Activated B cell treated with CpG ODN at 0.5 μM for 24 hours (primary cell): ENCODE data around the gene SENP5. TPM values are rescaled to one million over a fixed set of nuclear protein-coding genes. Genes with fewer than 3 reads are reported as not detected.

Experiments
- ATAC-seq: fragments of 200-7000 bp; cut with Tn5 transposase; one replicate; pipeline ENCODE4 v1.10.0; 2021; ENCODE audit warnings: low read depth, mild to moderate bottlenecking, moderate library complexity
- CTCF ChIA-PET: fragments of 350-600 bp; sonication (Branson Sonifier 250); formaldehyde crosslinking; loops from one replicate; lab custom pipeline; 2021; ENCODE audit warnings: antibody characterized with exemption; lab: Charles Lee
- POLR2A ChIA-PET: fragments of 350-600 bp; sonication (Branson Sonifier 250); formaldehyde crosslinking; loops from one replicate; lab custom pipeline; 2021; ENCODE audit warnings: antibody characterized with exemption; lab: Charles Lee
- DNase-seq: peaks from one replicate; pipeline ENCODE4 v3.0.0; 2022
- H3K27ac Mint-ChIP-seq: one replicate; pipeline ENCODE4 v1.8.0; 2020; ENCODE audit warnings: mixed read lengths
- H3K27me3 Mint-ChIP-seq: one replicate; pipeline ENCODE4 v1.8.0; 2021; ENCODE audit warnings: mixed read lengths
- H3K36me3 Mint-ChIP-seq: one replicate; pipeline ENCODE4 v1.8.0; 2021; ENCODE audit warnings: low read depth, mixed read lengths
- H3K4me1 Mint-ChIP-seq: one replicate; pipeline ENCODE4 v1.8.0; 2021; ENCODE audit warnings: mixed read lengths
- H3K4me3 Mint-ChIP-seq: one replicate; pipeline ENCODE4 v1.8.0; 2020; ENCODE audit warnings: mild to moderate bottlenecking, mixed read lengths
- H3K9me3 Mint-ChIP-seq: one replicate; pipeline ENCODE4 v1.8.0; 2020; ENCODE audit warnings: mixed read lengths
- intact Hi-C: fragments of 100-400 bp; cut with micrococcal nuclease; formaldehyde crosslinking; loops from one replicate; pipeline ENCODE4 v1.15.1; 2024
- total RNA-seq: library from RNA; stranded (reverse); gene quantifications from 2 replicates; pipeline ENCODE4 v1.2.3, GENCODE V29; 2022
- TF ChIP-seq, protein P1 (sequence below): fragments of 200-600 bp; IDR thresholded peaks from one replicate; pipeline ENCODE4 v1.8.0; 2022; ENCODE audit warnings: antibody characterized with exemption, mild to moderate bottlenecking

The SENP5 gene
- total RNA-seq, 1 donor from 2014 or later, result 45.2 TPM

DNA sequence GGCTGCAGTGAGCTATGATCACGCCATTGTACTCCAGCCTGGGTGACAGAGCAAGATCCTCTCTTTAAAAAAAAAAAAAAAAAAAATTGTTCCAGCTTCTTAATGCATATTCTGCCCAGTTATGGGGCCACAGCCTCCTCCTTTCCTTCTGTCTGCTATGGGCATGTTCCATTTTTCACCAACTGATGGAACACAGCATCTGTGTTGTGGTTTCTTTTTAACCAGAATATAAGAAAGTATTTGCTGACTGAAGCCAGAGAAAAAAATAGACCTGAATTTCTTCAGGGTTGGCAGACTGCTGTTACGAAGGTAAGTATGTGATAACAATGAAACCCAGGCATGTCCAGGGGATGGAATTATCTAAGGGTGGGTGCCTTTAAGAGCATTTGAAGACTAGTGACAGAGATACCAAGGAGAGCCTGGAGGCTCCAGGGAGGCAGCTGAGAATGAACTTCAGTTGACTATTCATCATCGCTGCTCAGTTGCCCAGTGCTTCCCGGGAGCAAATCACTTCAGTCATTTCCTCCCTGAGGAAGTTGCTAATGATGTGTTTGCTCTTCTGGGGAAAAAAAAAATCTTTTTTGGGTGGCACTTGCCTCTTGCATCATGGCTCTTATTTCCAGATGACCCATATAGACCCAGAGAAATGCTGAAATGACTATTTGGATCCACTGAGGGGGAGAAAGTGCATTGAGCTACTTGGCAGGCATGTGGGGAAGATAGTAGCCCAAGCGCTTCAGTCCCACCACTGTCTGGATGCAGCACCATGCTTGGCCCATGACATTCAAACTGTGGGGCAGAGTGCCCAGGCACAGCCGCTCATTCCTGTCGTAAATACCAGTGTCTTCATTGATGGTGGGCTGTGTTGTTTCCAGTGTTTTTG, 60.1 kb downstream of the SENP5 start:
- Mint-ChIP-seq H3K27me3 (no peaks in the 10 kb centered on the region), H3K4me3 (no peak overlapping the region), H3K36me3 (peaks cover 66% of the 10 kb centered on the region), H3K27ac (no peak overlapping the region), H3K4me1 (peaks cover 29% of the 10 kb centered on the region), H3K9me3 (no peaks in the 10 kb centered on the region)
- no peak for ATAC-seq
- TF ChIP-seq, protein P1, sequence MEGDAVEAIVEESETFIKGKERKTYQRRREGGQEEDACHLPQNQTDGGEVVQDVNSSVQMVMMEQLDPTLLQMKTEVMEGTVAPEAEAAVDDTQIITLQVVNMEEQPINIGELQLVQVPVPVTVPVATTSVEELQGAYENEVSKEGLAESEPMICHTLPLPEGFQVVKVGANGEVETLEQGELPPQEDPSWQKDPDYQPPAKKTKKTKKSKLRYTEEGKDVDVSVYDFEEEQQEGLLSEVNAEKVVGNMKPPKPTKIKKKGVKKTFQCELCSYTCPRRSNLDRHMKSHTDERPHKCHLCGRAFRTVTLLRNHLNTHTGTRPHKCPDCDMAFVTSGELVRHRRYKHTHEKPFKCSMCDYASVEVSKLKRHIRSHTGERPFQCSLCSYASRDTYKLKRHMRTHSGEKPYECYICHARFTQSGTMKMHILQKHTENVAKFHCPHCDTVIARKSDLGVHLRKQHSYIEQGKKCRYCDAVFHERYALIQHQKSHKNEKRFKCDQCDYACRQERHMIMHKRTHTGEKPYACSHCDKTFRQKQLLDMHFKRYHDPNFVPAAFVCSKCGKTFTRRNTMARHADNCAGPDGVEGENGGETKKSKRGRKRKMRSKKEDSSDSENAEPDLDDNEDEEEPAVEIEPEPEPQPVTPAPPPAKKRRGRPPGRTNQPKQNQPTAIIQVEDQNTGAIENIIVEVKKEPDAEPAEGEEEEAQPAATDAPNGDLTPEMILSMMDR, result no peak
- DNase-seq, result no peak
- POLR2A ChIA-PET, result interaction anchor here (0.7 kb wide), 1 partner anchor 60 kb away, joined by 5 read pairs; the partner anchor contains the start of gene SENP5
- intact Hi-C loops, result no loop called here
- CTCF ChIA-PET, result interaction anchor here (0.7 kb wide), 1 partner anchor 8 kb away, joined by 3 read pairs; no protein-coding TSS in a partner anchor

DNA sequence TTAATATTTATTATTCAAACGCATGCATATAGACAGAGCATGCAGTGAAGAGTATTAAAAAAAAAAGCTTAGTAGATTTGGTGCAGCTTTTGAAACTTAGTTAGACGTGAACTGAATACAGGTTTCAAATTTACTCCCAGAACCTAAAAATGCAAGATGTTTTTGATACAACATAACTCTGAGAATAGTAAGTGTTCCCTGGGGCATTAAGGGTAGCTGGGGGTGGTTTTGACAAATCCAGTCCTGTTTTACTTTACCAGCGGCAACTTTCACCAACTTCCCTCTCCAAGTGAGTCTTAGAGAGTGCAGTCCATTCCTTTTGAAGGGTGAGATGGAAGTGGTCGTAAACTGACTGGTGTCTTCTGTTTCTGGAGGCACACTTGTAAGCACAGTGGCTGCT, 63.4 kb downstream of the SENP5 start:
- H3K4me1 Mint-ChIP-seq, result peaks cover 35% of the 10 kb centered on the region
- CTCF ChIA-PET, result interaction anchor here (1.1 kb wide), 1 partner anchor 93 kb away, joined by 5 read pairs; no protein-coding TSS in a partner anchor

DNA sequence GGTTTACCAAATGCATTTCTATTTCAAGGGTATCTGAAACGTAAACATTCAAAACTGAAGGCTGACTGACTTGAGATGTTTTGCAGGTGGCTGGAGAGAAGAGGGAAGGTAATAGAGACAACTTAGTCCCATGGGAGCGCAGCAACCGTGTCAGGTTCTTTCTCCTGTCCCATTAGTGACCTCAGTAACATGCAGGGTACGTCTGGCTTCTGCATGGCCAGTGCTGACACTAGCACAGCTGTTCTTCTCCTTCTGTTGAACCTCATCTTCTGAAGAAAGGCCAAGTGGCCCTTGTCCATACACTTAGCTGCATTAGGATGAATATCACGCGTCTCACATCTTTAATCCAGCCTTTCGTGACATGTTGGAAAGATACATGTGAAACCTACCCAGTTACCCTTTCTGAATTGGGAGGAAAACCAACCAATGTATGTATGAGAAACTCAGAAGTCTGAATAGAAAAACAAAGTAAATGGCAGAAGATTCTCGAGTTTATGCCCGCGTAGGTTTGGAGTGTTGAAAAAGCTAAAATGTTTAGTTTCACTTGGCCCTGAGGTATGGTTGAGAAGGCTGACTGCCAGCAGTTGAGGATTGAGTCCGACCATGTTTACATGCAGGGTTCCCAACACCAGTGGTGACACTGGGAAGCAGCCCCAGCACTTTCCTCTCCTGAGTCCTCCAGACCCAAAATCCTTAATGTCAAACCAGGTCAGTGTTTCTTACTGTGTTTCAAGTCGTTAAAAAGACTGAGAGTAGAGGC, 64.3 kb downstream of the SENP5 start:
- no peaks in the 10 kb centered on the region for H3K9me3 Mint-ChIP-seq
- intact Hi-C loops, result loop anchor here (1.0 to 2.0 kb wide), 4 partner anchors 7 to 15 kb away; partner anchors contain the start of gene NCBP2
- POLR2A ChIA-PET, result interaction anchor here (0.6 to 3.2 kb wide), 2 partner anchors 9 to 33 kb away, joined by 4 to 34 read pairs; partner anchors contain the start of gene NCBP2
- peak overlapping the region; percentile 44 for H3K4me3 Mint-ChIP-seq
- peaks cover 83% of the 10 kb centered on the region for H3K36me3 Mint-ChIP-seq
- H3K27ac Mint-ChIP-seq, result peak overlapping the region; percentile 82
- DNase-seq, result no peak
- peak; percentile 76 for ATAC-seq
- TF ChIP-seq, protein P1, result no peak
- peaks cover 35% of the 10 kb centered on the region for H3K4me1 Mint-ChIP-seq
- CTCF ChIA-PET, result no interaction called here
- H3K27me3 Mint-ChIP-seq, result no peaks in the 10 kb centered on the region

More for the DNA sequence above, 63.4 kb downstream of the SENP5 start:
- ATAC-seq (no peak), DNase-seq (no peak)
- Mint-ChIP-seq H3K27me3 (no peaks in the 10 kb centered on the region), H3K36me3 (peaks cover 74% of the 10 kb centered on the region), H3K4me3 (peak overlapping the region; percentile 44), H3K27ac (peak overlapping the region; percentile 82), H3K9me3 (no peaks in the 10 kb centered on the region)
- TF ChIP-seq, protein P1, result no peak
- POLR2A ChIA-PET, result interaction anchor here (0.9 to 3.2 kb wide), 2 partner anchors 10 to 63 kb away, joined by 3 to 34 read pairs; partner anchors contain the start of genes NCBP2 and SENP5
- intact Hi-C loops, result loop anchor here (1.0 to 2.0 kb wide), 3 partner anchors 8 to 14 kb away; no protein-coding TSS in a partner anchor

DNA sequence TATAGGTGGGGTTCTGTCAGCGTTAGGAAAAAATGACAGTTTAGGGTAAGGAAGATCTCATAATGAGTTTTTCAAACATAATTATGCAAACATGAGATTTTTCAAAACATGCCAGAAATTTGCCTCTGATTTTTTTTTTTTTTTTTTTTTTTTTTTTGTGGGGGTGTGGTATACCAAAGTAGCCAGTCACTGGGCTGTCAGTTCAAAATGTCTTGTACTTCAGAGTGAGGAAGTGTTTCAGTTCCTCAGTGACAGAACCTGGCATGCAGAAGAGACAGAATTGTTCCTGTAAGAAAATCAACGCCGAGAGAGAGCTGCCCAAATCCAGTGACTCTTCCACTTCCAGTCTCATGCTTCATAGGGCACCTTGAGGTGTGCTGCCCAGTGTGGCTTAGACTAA, 64.9 kb downstream of the SENP5 start:
- Mint-ChIP-seq H3K27me3 (no peaks in the 10 kb centered on the region), H3K4me1 (peaks cover 35% of the 10 kb centered on the region), H3K36me3 (peaks cover 83% of the 10 kb centered on the region), H3K27ac (peak overlapping the region; percentile 82), H3K9me3 (no peaks in the 10 kb centered on the region), H3K4me3 (peak overlapping the region; percentile 44)
- TF ChIP-seq, protein P1, result no peak
- intact Hi-C loops, result loop anchor here (1.0 kb wide), 1 partner anchor 10 kb away; the partner anchor contains the start of gene NCBP2
- ChIA-PET CTCF (no interaction called here), POLR2A (interaction anchor here (0.7 to 3.2 kb wide), 2 partner anchors 9 to 12 kb away, joined by 3 to 34 read pairs; partner anchors contain the start of gene NCBP2)
- ATAC-seq (peak; percentile 77), DNase-seq (no peak)
